HG03066 (cell line): ENCODE measurements around the gene PGLYRP4.

Experiments used
- ATAC-seq: cut with Tn5 transposase; IDR thresholded peaks from one replicate; pipeline ENCODE4 v1.9.1; 2021; ENCODE audit warnings: low read depth; ENCODE audit not compliant: unreplicated experiment

PGLYRP4 gene

DNA sequence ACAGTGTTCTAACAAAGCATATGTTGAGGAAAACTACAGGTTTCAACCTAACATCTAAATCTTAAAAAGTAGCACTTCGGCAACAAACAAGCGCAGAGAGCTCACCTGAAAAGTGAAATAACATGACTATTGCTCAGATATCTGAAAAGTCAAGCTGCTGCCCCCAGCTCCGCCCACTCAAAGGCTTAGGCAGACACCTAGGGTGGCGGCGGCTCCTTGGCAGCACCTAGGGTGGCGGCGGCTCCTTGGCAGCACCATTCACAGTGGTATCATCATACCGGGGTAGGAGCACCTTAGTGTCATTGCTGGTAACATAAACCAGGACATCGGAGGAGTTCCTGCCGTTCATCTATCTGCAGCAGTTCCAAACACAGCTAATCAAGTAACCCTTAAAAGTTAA, 30.9 kb upstream of the PGLYRP4 start:
- no peak for ATAC-seq

DNA sequence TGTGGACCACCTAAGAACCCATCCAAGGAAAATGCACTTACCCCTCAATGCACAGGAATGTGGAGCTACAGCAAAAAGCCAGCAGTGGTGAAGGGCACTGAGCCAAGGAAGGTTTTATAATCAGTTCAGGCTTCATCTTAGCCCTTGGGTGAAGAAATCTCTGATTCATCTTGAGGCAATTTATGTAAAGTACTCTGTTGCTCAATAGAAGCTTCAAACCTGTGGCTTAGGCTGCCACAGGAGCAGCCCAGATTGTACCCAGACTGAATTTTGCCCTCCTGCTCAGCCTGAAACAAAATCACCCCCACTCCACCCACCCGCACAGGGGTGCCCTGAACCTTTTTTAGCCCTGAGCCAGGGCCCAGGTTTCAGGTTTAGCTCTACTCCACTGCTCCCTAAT, 26.9 kb upstream of the PGLYRP4 start, which contains the start of gene S100A12:
Gene S100A12 (minus strand): TSS at position 111 of the 400 bp plus-strand sequence. CDS start 1,029 bp downstream, outside the sequence.
- no peak for ATAC-seq

DNA sequence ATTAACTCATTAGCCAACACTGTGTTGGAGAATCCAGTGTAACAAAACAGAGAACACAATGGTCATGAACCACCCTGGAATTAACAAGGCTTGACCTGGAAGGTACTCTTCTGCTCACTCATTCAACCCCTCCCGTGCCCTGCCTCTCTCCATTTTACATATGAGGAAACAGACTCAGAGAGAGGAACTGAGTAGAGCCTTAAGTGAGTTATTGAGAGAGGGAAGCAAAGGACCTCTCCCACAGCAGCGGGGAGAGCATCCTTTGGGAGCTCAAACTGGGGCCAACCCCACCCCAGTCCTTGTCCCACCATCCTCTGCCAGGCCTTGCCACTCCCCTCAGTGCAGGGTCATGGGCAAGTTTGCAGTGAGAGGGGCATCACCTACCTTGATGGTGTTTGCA, 25.4 kb upstream of the PGLYRP4 start:
- ATAC-seq, result no peak

DNA sequence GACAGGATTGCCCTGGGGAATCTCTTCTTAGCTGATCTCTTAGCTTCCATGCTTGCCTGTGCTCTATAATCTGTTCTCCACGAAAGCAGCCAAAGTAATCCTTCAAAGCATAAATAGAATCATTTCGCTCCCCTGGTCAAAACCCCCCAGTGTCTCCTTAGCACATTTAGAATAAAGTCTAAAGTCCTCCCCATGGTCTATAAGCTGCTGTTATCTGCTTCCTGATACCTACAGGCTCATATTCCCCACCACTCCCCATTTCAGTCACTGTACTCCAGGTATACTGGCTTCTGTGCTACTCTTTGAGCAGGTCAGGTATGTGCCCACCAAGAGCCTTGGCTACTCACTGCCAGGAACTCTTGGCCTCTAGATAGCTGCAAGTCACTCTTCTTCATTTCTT, 23.9 kb upstream of the PGLYRP4 start:
- no peak for ATAC-seq

DNA sequence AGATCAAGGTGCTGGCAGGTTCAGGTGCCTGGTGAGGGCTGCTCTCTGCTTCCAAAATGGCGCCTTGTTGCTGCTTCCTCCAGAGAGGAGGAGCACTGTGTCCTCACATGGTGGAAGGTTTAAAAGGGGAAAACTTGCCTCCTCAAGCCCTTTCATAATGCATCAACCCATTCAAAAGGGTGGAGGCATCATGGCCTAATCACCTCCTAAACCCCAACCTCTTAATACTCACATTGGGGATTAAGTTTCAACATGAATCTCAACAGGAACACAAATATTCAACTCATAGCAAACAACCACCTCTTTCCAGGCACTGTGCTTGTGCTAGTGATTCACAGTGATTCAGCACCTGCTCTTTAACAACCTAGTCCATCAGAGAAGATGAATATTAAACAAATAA, 22.6 kb upstream of the PGLYRP4 start:
- no peak for ATAC-seq

DNA sequence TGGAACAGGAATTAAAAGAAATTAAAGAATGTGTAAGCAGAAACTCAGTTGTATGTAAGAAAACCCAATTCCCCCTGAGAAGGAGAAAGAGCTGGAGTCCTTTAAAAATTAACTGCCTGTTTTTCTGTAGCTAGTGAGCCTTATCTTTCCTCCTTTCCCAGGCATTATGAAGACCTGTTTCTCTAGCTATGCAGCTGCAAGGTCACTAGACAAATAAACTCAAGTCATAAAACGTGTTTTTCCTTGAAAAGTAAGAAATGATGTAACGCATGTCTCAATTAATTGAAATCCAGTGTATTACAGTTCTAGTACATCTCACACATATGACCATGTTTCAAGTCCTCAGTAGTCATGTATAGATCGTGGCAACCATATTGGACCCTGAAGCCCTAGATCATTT, 21.5 kb upstream of the PGLYRP4 start:
- ATAC-seq, result no peak

DNA sequence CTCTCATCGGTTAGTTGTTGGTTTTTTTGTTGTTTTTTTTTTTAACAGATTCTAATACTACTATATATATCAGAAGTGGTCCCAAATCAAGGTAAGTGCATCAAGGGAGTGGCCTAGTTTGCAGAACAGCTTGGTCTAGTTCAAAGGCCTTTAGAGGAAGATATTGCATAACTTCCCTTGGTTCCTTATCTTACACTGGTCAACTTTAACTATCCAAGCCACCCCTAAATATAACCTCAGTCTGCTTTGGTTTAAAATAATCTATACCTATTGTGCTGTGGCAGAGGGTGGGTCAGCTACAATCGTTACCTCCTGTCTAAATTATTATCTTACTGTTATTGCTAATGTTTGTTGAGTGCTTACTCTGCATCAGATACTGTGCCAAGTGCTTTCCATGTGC, 19.9 kb upstream of the PGLYRP4 start:
- ATAC-seq, result no peak

DNA sequence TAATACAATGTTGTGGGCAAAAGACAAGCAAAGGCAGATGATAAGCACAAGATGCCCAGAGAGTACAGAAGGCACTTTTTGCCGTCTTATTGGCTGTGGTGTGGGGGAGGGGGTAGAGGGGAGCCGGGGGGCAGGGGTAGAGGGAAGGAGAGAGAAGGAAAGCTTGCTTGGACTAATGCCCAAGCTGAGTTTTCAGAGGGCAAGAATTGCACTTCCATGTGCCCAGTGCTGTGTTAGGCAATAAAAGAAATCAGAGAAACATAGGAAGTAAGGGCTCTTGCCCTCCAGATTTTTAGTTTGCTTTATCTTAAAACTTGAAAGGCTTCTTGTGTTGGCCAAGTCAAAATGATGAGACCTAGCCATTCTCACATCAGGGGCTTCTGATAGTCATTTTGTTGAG, 18.4 kb upstream of the PGLYRP4 start:
- ATAC-seq, result no peak

DNA sequence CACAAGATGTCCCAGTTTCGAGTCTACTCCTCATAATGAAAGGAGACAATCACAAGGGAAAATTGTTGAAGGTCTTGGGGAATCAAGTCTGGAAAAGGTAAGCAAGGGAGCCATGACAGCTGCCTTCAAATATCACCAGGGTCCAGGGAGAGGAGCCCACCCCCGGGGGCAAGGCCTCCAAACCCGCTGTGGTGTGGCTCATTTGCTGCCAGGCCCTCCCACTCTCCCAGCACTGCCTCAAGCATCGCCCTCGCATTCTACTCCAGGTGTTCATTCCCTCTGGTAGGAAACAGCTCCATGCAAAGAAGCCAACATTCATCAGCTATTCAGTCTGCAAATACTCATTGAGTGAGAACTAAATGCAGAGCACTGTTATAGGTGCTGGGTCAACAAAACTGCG, 17.6 kb upstream of the PGLYRP4 start:
- no peak for ATAC-seq

DNA sequence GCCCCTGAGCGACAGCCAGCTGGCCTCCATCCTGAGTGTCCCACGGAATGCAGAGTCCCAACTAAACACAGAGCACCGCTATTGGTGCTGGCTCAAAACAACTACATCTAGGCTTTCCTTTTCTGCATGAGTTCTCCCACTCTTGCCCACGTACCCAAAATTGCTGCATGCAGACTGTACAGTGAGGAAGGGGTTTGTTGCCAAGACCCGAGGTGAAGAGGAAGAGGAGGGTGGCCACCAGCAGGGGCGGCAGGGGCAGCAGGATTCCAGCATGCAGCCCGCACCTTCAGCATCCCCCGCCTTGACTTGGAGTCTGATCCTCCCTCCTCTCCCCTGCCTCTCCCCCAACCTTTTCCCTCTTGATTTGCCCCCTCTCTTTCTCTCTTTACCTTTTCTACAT, 17.1 kb upstream of the PGLYRP4 start:
- ATAC-seq, result no peak

DNA sequence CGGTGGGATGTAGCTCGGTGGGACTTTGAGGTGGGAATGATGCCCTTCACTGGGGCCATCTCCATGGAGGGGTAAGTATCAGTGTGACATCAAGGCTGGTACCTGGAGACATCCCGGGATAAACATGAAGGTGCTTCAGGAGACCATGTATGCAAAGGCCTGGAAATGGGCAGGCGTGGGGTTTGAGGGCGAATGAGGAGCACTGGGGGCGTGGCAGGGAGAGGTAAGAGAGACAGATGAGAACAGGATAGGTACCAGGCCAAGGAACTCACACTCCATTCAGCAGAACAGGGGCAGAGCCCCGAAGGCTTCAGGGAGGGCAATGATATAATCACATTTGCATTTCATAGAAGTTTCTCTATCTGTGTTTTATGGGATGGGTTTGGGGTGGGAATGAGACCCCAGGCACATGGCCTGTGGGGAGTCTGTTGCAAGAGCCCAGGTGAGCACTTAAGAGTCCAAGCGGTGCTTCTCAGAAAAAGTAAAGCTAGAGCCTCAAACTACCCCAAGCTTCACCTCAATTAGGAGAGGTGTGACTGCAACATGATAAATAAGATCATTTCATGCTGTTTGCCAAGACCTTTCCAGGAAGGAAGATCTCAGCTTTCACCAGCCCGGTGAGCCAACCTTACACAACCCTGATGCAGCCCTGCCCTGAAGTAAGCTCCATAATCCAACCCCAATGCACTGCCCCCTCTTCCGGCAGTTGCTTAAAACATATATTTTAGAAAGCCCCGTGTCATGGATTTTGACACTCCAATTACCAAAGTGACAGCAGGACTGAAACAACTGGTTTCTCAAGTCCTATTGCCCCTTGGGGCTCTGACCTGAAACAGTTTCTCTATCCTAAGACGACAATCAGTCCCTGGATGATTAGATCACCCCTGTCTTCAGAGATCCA, 16.4 kb upstream of the PGLYRP4 start:
- no peak for ATAC-seq

DNA sequence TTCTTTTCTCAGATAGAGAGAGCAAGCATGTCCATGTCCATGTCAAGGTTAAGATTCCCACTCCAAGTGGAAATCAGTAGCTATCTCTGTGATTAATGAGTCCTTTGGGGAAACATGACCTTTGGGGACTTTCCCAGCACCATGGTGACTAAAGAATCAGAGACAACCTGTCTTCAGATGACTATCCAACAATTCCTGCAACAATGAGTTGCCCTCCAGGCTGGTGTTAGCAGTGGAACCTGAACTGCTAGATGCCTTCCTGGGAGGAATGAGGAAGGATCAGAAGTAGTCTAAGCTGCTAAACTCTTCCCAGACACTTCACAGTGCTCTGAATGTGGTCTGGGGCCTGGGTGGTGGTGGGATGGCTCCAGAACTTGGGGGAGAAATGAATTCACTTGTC, 15.5 kb upstream of the PGLYRP4 start:
- no peak for ATAC-seq

DNA sequence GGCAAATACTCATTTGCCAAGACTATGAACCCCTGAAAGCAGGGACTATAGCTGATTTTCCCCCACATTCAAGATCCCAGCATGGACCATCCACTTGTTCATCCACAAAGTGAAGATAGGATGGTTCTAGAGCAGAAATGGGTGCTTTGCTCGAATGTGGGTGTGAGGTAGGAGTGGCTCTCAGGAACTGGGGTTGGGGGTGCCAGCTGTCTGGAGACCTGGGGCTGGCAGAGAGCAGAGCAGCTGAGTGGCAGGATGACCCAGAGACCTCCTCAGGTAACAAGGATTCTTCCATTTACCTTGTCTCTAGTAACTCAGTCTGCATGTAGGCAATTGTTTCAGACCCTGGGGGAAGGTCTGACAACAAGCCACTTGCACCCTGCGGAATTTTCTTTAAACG, 15.0 kb upstream of the PGLYRP4 start:
- ATAC-seq, result no peak

DNA sequence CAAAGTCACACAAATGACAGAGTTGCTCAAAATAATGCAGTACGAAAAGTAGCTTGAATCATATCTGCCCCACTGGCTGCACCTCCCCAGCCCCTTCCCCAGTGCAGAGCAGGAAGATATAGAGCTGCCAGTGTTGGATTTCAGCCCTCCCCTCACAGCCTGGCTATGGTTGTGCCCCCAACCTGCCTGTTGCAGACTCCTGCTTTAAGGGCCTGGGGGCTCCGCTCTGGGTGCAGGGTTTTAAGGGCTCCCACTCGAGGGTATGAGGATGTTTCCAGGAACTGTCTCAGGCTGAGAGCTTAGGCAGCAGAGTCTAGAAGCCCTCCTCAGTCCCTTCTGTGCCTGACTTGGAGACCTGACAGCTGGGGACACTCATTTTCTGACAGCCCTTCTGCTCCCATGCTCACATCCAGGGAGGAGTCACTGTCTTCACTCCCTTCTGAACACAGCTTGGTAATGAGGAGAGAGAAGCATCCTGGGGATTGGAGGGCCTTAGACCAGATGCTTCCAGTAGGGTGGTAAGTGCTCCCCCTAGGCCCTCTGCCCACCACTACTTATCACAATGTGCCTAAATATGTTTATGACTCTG, 13.6 kb upstream of the PGLYRP4 start:
- no peak for ATAC-seq

DNA sequence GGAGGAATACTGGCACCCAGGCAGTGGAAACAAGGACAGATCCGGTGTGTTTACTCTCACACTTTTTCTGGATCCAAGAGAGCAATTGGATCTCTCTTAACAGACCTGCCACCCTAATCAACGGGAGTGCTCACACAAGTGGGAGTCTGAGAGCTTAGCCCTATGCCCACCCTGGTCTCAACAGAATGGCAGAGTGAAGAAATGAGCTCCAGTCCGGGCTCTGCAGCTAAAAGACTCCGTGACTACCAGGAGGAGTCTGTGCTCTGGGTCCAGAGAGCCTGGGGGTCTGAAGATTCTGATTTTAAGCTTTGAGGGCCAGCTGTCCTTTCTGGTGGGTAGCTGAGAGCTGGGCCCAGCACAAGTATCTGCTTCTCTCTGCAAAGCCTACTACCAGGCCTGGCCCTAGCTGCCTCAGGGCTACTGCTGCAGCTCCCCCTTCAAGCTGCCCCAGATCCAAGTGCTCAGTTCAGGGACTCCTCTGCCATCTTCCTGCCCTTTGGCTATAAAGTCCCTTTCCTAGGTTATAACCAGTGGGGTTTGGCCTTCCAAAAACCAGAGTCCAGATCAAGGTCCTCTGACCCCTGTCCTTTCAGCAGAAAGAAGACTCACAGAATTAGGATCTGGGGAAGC, 13.0 kb upstream of the PGLYRP4 start:
- no peak for ATAC-seq

DNA sequence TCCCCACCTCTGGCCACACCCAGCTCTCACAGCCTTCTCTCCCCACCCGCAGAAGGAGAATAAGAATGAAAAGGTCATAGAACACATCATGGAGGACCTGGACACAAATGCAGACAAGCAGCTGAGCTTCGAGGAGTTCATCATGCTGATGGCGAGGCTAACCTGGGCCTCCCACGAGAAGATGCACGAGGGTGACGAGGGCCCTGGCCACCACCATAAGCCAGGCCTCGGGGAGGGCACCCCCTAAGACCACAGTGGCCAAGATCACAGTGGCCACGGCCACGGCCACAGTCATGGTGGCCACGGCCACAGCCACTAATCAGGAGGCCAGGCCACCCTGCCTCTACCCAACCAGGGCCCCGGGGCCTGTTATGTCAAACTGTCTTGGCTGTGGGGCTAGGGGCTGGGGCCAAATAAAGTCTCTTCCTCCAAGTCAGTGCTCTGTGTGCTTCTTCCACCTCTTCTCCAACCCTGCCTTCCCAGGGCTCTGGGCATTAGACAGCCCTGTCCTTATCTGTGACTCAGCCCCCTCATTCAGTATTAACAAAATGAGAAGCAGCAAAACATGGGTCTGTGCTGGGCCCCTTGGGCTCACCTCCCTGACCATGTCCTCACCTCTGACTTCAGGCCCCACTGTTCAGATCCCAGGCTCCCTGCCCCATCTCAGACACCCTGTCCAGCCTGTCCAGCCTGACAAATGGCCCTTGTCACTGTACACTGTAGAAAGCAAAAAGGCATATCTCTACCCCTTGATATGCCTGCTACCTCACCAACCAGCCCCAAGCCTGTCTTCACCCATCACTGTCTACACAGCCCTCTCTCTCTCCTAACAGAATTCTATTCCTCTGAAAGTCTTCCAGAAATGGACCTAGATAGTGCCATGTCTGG, 12.2 kb upstream of the PGLYRP4 start:
- no peak for ATAC-seq

DNA sequence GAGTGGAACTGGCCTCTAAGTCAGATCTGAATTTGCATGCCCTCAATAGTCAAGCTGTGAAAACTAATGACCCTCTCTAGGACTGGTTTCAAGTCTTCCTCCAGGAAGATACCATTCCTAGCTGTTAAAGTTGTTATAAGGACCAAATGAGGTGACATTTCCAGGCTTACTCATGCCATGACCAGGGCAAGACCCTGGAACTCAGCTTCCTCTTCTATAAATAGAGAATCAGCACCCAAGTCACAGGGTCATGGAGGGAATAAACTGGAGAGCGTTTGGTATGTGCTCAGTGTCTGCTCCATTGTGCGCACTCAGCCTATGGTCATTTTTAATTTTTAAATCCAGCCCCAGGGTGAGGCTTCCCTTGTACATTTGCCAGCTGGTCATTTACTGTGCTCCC, 11.5 kb upstream of the PGLYRP4 start:
- no peak for ATAC-seq

DNA sequence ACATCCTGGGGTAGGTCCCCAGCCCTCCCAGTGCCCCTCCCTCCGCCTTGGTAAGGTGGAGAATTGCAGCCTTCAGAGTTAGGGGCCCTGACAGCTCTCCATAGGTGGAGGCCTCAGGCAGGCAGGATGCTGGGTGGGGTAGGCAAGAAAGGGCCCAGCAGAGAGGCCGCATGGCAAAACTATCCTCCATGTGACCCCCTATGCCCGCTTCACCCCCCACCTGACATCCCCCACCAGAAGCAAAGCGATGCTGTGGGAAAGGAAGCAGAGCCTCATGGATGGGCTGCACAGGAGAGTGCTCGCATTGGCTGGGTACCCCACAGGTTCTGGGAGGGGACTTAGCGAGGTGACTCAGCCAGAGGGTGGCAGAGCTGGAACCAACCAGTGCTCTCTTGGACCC, 10.6 kb upstream of the PGLYRP4 start:
- no peak for ATAC-seq

DNA sequence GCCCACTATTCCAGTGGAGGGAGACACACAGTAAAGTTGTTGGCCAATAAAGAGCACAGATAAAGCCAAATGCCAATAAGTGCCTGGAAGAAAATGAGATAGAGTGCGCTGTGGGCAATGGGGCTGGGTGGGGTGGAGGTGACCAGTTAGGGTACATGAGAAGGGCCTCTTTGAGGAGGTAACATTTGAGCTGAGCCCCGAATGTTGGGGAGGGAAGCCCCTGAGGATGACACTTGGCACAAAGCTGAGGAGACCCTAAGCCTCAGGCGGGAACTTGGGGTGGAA, 10.0 kb upstream of the PGLYRP4 start:
- no peak for ATAC-seq

DNA sequence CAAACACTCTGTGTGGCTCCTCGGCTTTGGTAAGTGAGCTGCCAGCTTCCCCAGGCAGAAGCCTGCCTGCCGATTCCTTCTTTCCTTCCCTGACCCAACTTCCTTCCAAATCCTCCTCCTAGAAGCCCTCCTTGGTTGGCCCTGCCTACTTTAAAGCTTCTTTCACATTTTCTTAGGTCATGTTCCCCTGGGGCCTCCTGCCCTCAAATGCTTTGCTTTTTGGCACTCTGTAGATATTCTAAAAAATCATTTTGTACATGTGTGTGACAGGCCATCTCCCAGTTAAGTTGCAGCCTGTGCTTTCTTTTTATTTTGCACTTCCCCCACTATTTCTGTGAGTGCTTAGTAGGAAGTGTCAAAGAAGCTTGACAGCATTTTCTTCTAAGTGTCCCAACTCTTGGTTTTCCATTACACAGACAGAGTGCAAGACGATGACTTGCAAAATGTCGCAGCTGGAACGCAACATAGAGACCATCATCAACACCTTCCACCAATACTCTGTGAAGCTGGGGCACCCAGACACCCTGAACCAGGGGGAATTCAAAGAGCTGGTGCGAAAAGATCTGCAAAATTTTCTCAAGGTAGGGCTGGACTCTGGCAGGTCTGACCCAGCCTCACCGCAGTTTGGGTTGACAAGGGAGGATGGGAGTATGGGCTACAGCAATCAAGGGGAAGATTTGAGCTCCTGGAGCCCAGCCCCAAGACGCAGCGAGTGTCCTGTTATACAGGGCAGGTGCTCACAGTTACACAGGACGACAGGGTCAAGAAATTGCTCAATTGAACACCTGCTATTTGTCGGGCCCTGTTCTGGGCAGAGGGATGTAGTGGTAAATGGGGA, 9.4 kb upstream of the PGLYRP4 start, which contains the start of gene S100A9:
Gene S100A9 (plus strand): TSS at position 2 of the 838 bp plus-strand sequence. CDS start 430 bp downstream, at position 432.
- no peak for ATAC-seq
